HepG2 (cell line): Measurements from ENCODE around the gene ENTPD2. TPM values are rescaled to one million over a fixed set of nuclear protein-coding genes. Genes with fewer than 3 reads are reported as not detected.
A peak's percentile ranks its signal among the peaks of the same experiment; 100 is the strongest.

Experiments used
- CEBPB ChIP-seq: IDR thresholded peaks from 2 replicates; pipeline ENCODE4 v1.6.1; 2011; ENCODE audit warnings: low read depth, low read length, improper control_type of control experiment, borderline replicate concordance
- CHD4 ChIP-seq: fragments of 200-600 bp; sonication (generic); IDR thresholded peaks from 2 replicates; pipeline ENCODE4 v1.7.0; 2017; ENCODE audit warnings: mild to moderate bottlenecking, low read length, borderline replicate concordance
- GABPA ChIP-seq, 2 experiments: IDR thresholded peaks; 2 replicates each; pipeline ENCODE4 v1.6.1; 2011 to 2016; ENCODE audit warnings: low read depth in 2 of 2, low read length in 1 of 2, missing biosample characterization in 1 of 2, missing genetic modification characterization in 1 of 2
- HOXA3 ChIP-seq: sonication (generic); formaldehyde crosslinking; IDR thresholded peaks from 2 replicates; pipeline ENCODE4 v1.5.0; 2020; ENCODE audit warnings: missing genetic modification reagents
- JUN ChIP-seq: sonication (generic); formaldehyde crosslinking; IDR thresholded peaks from 2 replicates; pipeline ENCODE4 v1.4.0; 2020; ENCODE audit warnings: mild to moderate bottlenecking, missing genetic modification reagents
- KDM3A ChIP-seq: IDR thresholded peaks from 2 replicates; pipeline ENCODE4 v1.6.1; 2018; ENCODE audit warnings: low read depth, missing compliant biosample characterization
- MAFG ChIP-seq: sonication (generic); formaldehyde crosslinking; IDR thresholded peaks from 2 replicates; pipeline ENCODE4 v1.5.1; 2020; ENCODE audit warnings: mild to moderate bottlenecking, missing genetic modification reagents
- MXI1 ChIP-seq: IDR thresholded peaks from 3 replicates; pipeline ENCODE4 v1.6.1; 2012; ENCODE audit warnings: low read depth, low read length, inconsistent platforms, borderline replicate concordance
- NR2F1 ChIP-seq, 2 experiments: fragments of 450-650 bp in 1 of 2; formaldehyde crosslinking in 1 of 2; IDR thresholded peaks; 2 replicates each; pipeline versions ENCODE4 v1.5.0 to v1.6.1; 2016 to 2020; ENCODE audit warnings: mild to moderate bottlenecking in 1 of 2, missing compliant biosample characterization in 1 of 2, missing genetic modification reagents in 1 of 2, moderate library complexity in 1 of 2
- PREB ChIP-seq: sonication (generic); formaldehyde crosslinking; IDR thresholded peaks from 2 replicates; pipeline ENCODE4 v1.4.0; 2020; ENCODE audit warnings: missing genetic modification reagents
- RBAK ChIP-seq: sonication (generic); formaldehyde crosslinking; IDR thresholded peaks from 2 replicates; pipeline ENCODE4 v1.5.1; 2020; ENCODE audit warnings: mild to moderate bottlenecking, missing genetic modification reagents
- STAG1 ChIP-seq: sonication (generic); formaldehyde crosslinking; IDR thresholded peaks from 2 replicates; pipeline ENCODE4 v1.4.0; 2020; ENCODE audit warnings: missing genetic modification reagents
- SYNCRIP ChIP-seq: fragments of 200-400 bp; formaldehyde crosslinking; IDR thresholded peaks from 2 replicates; pipeline ENCODE4 v1.6.1; 2018; ENCODE audit warnings: mild to moderate bottlenecking, low read depth, low read length; ENCODE audit not compliant: insufficient read depth
- U2AF1 ChIP-seq: fragments of 200-400 bp; formaldehyde crosslinking; optimal IDR thresholded peaks from 2 replicates; pipeline ENCODE3; 2017; ENCODE audit warnings: mild to moderate bottlenecking, low read depth, low read length
- ZNF282 ChIP-seq: fragments of 450-650 bp; IDR thresholded peaks from 2 replicates; pipeline ENCODE4 v1.6.1; 2018; ENCODE audit not compliant: partially characterized antibody
- ZNF605 ChIP-seq: sonication (generic); formaldehyde crosslinking; IDR thresholded peaks from 2 replicates; pipeline ENCODE4 v1.8.0; 2022; ENCODE audit warnings: mild to moderate bottlenecking, missing genetic modification reagents
- polyA plus RNA-seq, 8 experiments: library from polyadenylated mRNA; depleted of rRNA in 3 of 8; stranded (reverse) in 7 of 8; unstranded in 1 of 8; fragments of >200 nt; fragmentation: Illumina TruSeq in 4 of 8; extraction: Trizol in 4 of 8; gene quantifications; 2 replicates each; pipeline versions ENCODE4 v1.2.1 to v1.2.3, GENCODE V29; 2011 to 2016; ENCODE audit warnings: low read depth in 4 of 8, missing spikeins in 1 of 8, mixed read lengths in 1 of 8; ENCODE audit not compliant: insufficient read depth in 1 of 8
- total RNA-seq, 5 experiments: library from RNA; depleted of rRNA; stranded (reverse); fragments of >200 nt; fragmentation: Illumina TruSeq; extraction: Trizol; gene quantifications; 2 replicates each; pipeline ENCODE4 v1.2.3, GENCODE V29; 2016; ENCODE audit warnings: low read depth in 1 of 5
- TF ChIP-seq, protein P1 (sequence below): sonication (generic); formaldehyde crosslinking; IDR thresholded peaks from 2 replicates; pipeline ENCODE4 v1.4.0; 2020; ENCODE audit warnings: mild to moderate bottlenecking, missing genetic modification reagents, borderline replicate concordance
- TF ChIP-seq, protein P2 (sequence below): sonication (generic); formaldehyde crosslinking; IDR thresholded peaks from 2 replicates; pipeline ENCODE4 v1.8.1; 2022; ENCODE audit warnings: low read depth, mild to moderate bottlenecking, missing genetic modification reagents

The ENTPD2 gene
- total and polyA plus RNA-seq, 2 of the 13 experiments (the other 11 are each of a cell fraction or from before 2014, with no cell fraction given): 0.95 to 3.2 TPM

- TF ChIP-seq U2AF1: no peak
- no peak for TF ChIP-seq GABPA (IDR thresholded peaks at IDR 0.05; ENCODE audit: low read depth, low read length)
- no peak for TF ChIP-seq GABPA (CRISPR knock-in tag; IDR thresholded peaks at IDR 0.05; ENCODE audit: low read depth)
- TF ChIP-seq MXI1: no peak
- TF ChIP-seq HOXA3 (CRISPR knock-in tag): peak; percentile 11; the same call in 1 of the 2 replicates
- TF ChIP-seq SYNCRIP: no peak
- TF ChIP-seq JUN (CRISPR knock-in tag): no peak
- no peak for TF ChIP-seq RBAK (CRISPR knock-in tag)
- peak; percentile 96 for TF ChIP-seq STAG1 (CRISPR knock-in tag)
- no peak for TF ChIP-seq ZNF282
- TF ChIP-seq NR2F1 (CRISPR knock-in tag; IDR thresholded peaks at IDR 0.05): no peak
- no peak for TF ChIP-seq CHD4
- TF ChIP-seq KDM3A: 0 out of 2 replicates have a peak, but pooled peaks have one; percentile 45
- TF ChIP-seq, protein P1, sequence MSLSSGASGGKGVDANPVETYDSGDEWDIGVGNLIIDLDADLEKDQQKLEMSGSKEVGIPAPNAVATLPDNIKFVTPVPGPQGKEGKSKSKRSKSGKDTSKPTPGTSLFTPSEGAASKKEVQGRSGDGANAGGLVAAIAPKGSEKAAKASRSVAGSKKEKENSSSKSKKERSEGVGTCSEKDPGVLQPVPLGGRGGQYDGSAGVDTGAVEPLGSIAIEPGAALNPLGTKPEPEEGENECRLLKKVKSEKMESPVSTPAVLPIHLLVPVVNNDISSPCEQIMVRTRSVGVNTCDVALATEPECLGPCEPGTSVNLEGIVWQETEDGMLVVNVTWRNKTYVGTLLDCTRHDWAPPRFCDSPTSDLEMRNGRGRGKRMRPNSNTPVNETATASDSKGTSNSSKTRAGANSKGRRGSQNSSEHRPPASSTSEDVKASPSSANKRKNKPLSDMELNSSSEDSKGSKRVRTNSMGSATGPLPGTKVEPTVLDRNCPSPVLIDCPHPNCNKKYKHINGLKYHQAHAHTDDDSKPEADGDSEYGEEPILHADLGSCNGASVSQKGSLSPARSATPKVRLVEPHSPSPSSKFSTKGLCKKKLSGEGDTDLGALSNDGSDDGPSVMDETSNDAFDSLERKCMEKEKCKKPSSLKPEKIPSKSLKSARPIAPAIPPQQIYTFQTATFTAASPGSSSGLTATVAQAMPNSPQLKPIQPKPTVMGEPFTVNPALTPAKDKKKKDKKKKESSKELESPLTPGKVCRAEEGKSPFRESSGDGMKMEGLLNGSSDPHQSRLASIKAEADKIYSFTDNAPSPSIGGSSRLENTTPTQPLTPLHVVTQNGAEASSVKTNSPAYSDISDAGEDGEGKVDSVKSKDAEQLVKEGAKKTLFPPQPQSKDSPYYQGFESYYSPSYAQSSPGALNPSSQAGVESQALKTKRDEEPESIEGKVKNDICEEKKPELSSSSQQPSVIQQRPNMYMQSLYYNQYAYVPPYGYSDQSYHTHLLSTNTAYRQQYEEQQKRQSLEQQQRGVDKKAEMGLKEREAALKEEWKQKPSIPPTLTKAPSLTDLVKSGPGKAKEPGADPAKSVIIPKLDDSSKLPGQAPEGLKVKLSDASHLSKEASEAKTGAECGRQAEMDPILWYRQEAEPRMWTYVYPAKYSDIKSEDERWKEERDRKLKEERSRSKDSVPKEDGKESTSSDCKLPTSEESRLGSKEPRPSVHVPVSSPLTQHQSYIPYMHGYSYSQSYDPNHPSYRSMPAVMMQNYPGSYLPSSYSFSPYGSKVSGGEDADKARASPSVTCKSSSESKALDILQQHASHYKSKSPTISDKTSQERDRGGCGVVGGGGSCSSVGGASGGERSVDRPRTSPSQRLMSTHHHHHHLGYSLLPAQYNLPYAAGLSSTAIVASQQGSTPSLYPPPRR (CRISPR knock-in tag): no peak
- TF ChIP-seq ZNF605 (CRISPR knock-in tag): no peak
- TF ChIP-seq PREB (CRISPR knock-in tag): no peak
- no peak for TF ChIP-seq MAFG (CRISPR knock-in tag)
- no peak for TF ChIP-seq CEBPB
- TF ChIP-seq, protein P2, sequence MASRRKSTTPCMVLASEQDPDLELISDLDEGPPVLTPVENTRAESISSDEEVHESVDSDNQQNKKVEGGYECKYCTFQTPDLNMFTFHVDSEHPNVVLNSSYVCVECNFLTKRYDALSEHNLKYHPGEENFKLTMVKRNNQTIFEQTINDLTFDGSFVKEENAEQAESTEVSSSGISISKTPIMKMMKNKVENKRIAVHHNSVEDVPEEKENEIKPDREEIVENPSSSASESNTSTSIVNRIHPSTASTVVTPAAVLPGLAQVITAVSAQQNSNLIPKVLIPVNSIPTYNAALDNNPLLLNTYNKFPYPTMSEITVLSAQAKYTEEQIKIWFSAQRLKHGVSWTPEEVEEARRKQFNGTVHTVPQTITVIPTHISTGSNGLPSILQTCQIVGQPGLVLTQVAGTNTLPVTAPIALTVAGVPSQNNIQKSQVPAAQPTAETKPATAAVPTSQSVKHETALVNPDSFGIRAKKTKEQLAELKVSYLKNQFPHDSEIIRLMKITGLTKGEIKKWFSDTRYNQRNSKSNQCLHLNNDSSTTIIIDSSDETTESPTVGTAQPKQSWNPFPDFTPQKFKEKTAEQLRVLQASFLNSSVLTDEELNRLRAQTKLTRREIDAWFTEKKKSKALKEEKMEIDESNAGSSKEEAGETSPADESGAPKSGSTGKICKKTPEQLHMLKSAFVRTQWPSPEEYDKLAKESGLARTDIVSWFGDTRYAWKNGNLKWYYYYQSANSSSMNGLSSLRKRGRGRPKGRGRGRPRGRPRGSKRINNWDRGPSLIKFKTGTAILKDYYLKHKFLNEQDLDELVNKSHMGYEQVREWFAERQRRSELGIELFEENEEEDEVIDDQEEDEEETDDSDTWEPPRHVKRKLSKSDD (CRISPR knock-in tag): no peak
Observed at GRCh38 chr9:137034709-137035506, 19.0 kb downstream of the ENTPD2 start (continued).
